ENCODE results near the gene ZFAND3.

ZFAND3 gene

GRCh38 chr6:37819177-37819801 is at the start of gene ZFAND3:
TSS of gene ZFAND3 (plus strand) at chr6:37819727. CDS start at chr6:37819946, 219 bp downstream.
- DNase-seq = peak; percentile 93

GRCh38 chr6:37774028-37774680 is 45.4 kb upstream of the ZFAND3 start:
- DNase-seq = no peak

- no peak for DNase-seq
These were observed 43.0 kb upstream of the ZFAND3 start for GRCh38 chr6:37776566-37776965.

GRCh38 chr6:37777272-37777834 is 42.2 kb upstream of the ZFAND3 start:
- no peak for DNase-seq

- DNase-seq = no peak
These were observed 40.3 kb upstream of the ZFAND3 start for GRCh38 chr6:37779111-37779800.

- DNase-seq = no peak
These were observed 39.5 kb upstream of the ZFAND3 start for GRCh38 chr6:37779902-37780628.

GRCh38 chr6:37781788-37782187 is 37.7 kb upstream of the ZFAND3 start:
- DNase-seq = no peak

GRCh38 chr6:37783025-37783855 is 36.3 kb upstream of the ZFAND3 start:
- DNase-seq = no peak

GRCh38 chr6:37783856-37784584 is 35.5 kb upstream of the ZFAND3 start:
- DNase-seq = peak; percentile 27

- no peak for DNase-seq
These were observed 35.0 kb upstream of the ZFAND3 start for GRCh38 chr6:37784585-37784967.

GRCh38 chr6:37785002-37785662 is 34.4 kb upstream of the ZFAND3 start:
- DNase-seq = no peak

- no peak for DNase-seq
These were observed 33.8 kb upstream of the ZFAND3 start for GRCh38 chr6:37785663-37786270.

GRCh38 chr6:37787216-37787615 is 32.3 kb upstream of the ZFAND3 start:
- DNase-seq = no peak

- DNase-seq = no peak
These were observed 31.3 kb upstream of the ZFAND3 start for GRCh38 chr6:37788259-37788658.

GRCh38 chr6:37791156-37791919 is 28.2 kb upstream of the ZFAND3 start:
- DNase-seq = peak; percentile 91

GRCh38 chr6:37792457-37793033 is 27.0 kb upstream of the ZFAND3 start:
- no peak for DNase-seq

GRCh38 chr6:37793067-37793466 is 26.5 kb upstream of the ZFAND3 start:
- no peak for DNase-seq

- DNase-seq = no peak
These were observed 24.7 kb upstream of the ZFAND3 start for GRCh38 chr6:37794825-37795224.

All from stimulated activated CD4-positive, alpha-beta T cell treated with anti-CD3 and anti-CD28 coated beads, Interleukin-4, amount 100 ng/mL, for 24 hours (primary cell).